Adrenal gland (tissue), 12 donors: ENCODE measurements around the gene EDN2. TPM values are rescaled to one million over a fixed set of nuclear protein-coding genes. Genes with fewer than 3 reads are reported as not detected.

Experiments used
- DNase-seq, 7 donors: peaks; one replicate each; pipeline ENCODE4 v3.0.0-alpha.2; 2019 to 2020
- H3K27ac ChIP-seq, 5 donors: fragments of 200-600 bp; sonication (generic) in 4 of 5; 1 replicate in 3 of 5; 2 replicates in 2 of 5; pipeline versions ENCODE4 v1.5.1 to v1.8.0; 2016 to 2020; ENCODE audit warnings: mild to moderate bottlenecking in 1 of 5
- H3K27me3 ChIP-seq: fragments of 200-600 bp; 2 replicates; pipeline ENCODE4 v1.8.0; 2021
- H3K36me3 ChIP-seq, 2 donors: fragments of 200-600 bp; replicated peaks in 1 of 2; 1 replicate in 1 of 2; 2 replicates in 1 of 2; pipeline versions ENCODE4 v1.5.1 to v1.8.0; 2018 to 2022
- H3K4me1 ChIP-seq, 2 donors: fragments of 200-600 bp; replicated peaks in 1 of 2; 1 replicate in 1 of 2; 2 replicates in 1 of 2; pipeline versions ENCODE4 v1.5.1 to v1.8.0; 2018 to 2021
- H3K4me3 ChIP-seq, 4 donors: fragments of 200-600 bp; sonication (generic) in 3 of 4; one replicate each; pipeline ENCODE4 v1.5.1; 2016 to 2018
- H3K9me3 ChIP-seq, 3 donors: fragments of 200-600 bp; sonication (generic) in 1 of 3; replicated peaks in 1 of 3; 1 replicate in 2 of 3; 2 replicates in 1 of 3; pipeline versions ENCODE4 v1.5.1 to v1.8.0; 2016 to 2021
- CTCF ChIP-seq, 6 experiments: fragments of 450-650 bp in 4 of 6; fragments of 200-600 bp in 2 of 6; sonication (generic) in 1 of 6; IDR thresholded peaks; 1 replicate in 5 of 6; 2 replicates in 1 of 6; pipeline versions ENCODE4 v1.5.1 to v1.8.0; 2016 to 2021; ENCODE audit warnings: antibody characterized with exemption in 6 of 6, mild to moderate bottlenecking in 2 of 6, moderate library complexity in 1 of 6
- POLR2A ChIP-seq, 2 donors: fragments of 450-650 bp; IDR thresholded peaks; one replicate each; pipeline ENCODE4 v1.6.1; 2017; ENCODE audit warnings: antibody characterized with exemption in 2 of 2, mild to moderate bottlenecking in 2 of 2, moderate library complexity in 1 of 2
- WGBS, 4 donors: extraction: QIAGEN DNeasy Blood & Tissue Kit in 2 of 4; methylation state at CpG; one replicate each; pipeline versions ENCODE4 v1.1.5 to v1.1.7; 2013 to 2017; 5-methylcytosine and 5-hydroxymethylcytosine counted together
- intact Hi-C, 2 donors: fragments of 100-400 bp; cut with DNase I; formaldehyde crosslinking; loops; one replicate each; pipeline versions ENCODE4 v1.14.1 to v1.15.0; 2022 to 2023
- polyA plus RNA-seq, 3 donors: library from polyadenylated mRNA; stranded (reverse); fragments of 200-250 nt in 2 of 3; fragments of 350-450 nt in 1 of 3; fragmentation: Illumina TruSeq in 1 of 3; extraction: RNeasy Lipid Tissue Mini Kit (QIAGEN cat#74804) in 1 of 3; gene quantifications; one replicate each; pipeline ENCODE4 v1.2.3, GENCODE V29; 2013 to 2014
- total RNA-seq, 9 donors: library from RNA; depleted of rRNA in 4 of 9; stranded (reverse); fragments of >200 nt in 4 of 9; fragments of 120-200 nt in 1 of 9; fragmentation: NEBNext Ultra II Directional in 1 of 9; extraction: Animal tissue kit (Norgen Biotek cat#: 25700) in 1 of 9; gene quantifications; one replicate each; pipeline versions ENCODE4 v1.1.0 to v1.2.4, GENCODE V29; 2013 to 2023
- donor health status: healthy with polysubstance abuse.
- donor health status: Bipolar disorder and iron deficiency.
- donor health status: DM: yes; HTN: yes; CAD: no.
- donor health status: DM: no; HTN: no; CAD: no.
- donor health status: DM: no; HTN: no; CAD: no.
- donor health status: DM: yes; HTN: yes; CAD: no.

The EDN2 gene
- total and polyA plus RNA-seq, 12 donors = 0.07 to 0.39 TPM; not detected in 10

- H3K27me3 ChIP-seq = no peaks in the 10 kb centered on the region
- intact Hi-C loops = no loop called here
- 71 to 100% (median 89%) methylated on average over 1 to 2 of the region's 2 CpGs for WGBS, 4 donors
- TF ChIP-seq POLR2A (IDR thresholded peaks at IDR 0.05) (no peak), CTCF (IDR thresholded peaks at IDR 0.05) (no peak)
- no peaks in the 10 kb centered on the region for H3K4me1 ChIP-seq
- no peak overlapping the region for H3K4me3 ChIP-seq
- no peaks in the 10 kb centered on the region for H3K9me3 ChIP-seq
- DNase-seq = no peak
- H3K36me3 ChIP-seq = no peaks in the 10 kb centered on the region
- H3K27ac ChIP-seq = no peak overlapping the region
These were observed 21.0 kb downstream of the EDN2 start for GRCh38 chr1:41463516-41463915.

- Histone ChIP-seq H3K4me1 (no peaks in the 10 kb centered on the region), H3K9me3 (no peaks in the 10 kb centered on the region), H3K27ac (no peak overlapping the region), H3K27me3 (no peaks in the 10 kb centered on the region), H3K36me3 (no peaks in the 10 kb centered on the region), H3K4me3 (no peak overlapping the region)
- DNase-seq = no peak
- TF ChIP-seq POLR2A (IDR thresholded peaks at IDR 0.05) (no peak), CTCF (IDR thresholded peaks at IDR 0.05) (no peak)
- 97 to 100% (median 98%) methylated on average over 2 of the region's 2 CpGs for WGBS, 4 donors
- intact Hi-C loops = no loop called here
These were observed 21.8 kb downstream of the EDN2 start for GRCh38 chr1:41462680-41463004.

- intact Hi-C loops = no loop called here
- Histone ChIP-seq H3K4me3 (no peak overlapping the region), H3K27me3 (no peaks in the 10 kb centered on the region), H3K36me3 (no peaks in the 10 kb centered on the region), H3K4me1 (no peaks in the 10 kb centered on the region), H3K9me3 (no peaks in the 10 kb centered on the region), H3K27ac (no peak overlapping the region)
- 65 to 88% (median 68%) methylated on average over 4 of the region's 4 CpGs for WGBS, 4 donors
- TF ChIP-seq POLR2A (IDR thresholded peaks at IDR 0.05) (no peak), CTCF (IDR thresholded peaks at IDR 0.05) (no peak)
- no peak for DNase-seq
These were observed 22.4 kb downstream of the EDN2 start for GRCh38 chr1:41461790-41462679.

- DNase-seq = no peak
- WGBS, 4 donors = 75 to 92% (median 86%) methylated on average over 5 to 10 of the region's 10 CpGs
- peaks cover 0 to 15% of the 10 kb centered on the region in 2 donors for H3K4me1 ChIP-seq
These were observed 27.5 kb downstream of the EDN2 start for GRCh38 chr1:41456847-41457540.

More at GRCh38 chr1:41456847-41457540, 27.5 kb downstream of the EDN2 start:
- Histone ChIP-seq H3K27ac (no peak overlapping the region), H3K4me3 (no peak overlapping the region), H3K9me3 (no peaks in the 10 kb centered on the region), H3K27me3 (no peaks in the 10 kb centered on the region), H3K36me3 (no peaks in the 10 kb centered on the region)
- intact Hi-C loops = no loop called here
- no peak for TF ChIP-seq POLR2A (IDR thresholded peaks at IDR 0.05)
- TF ChIP-seq CTCF (IDR thresholded peaks at IDR 0.05) = no peak
